NCI-H1105 treated with DMSO at 0.1 percent for 48 hours (cell line): ENCODE results near the gene GOLGA5.
"Not testable (repeated sequence)": the region's sequence is repeated elsewhere in the genome, so short reads cannot be mapped to it uniquely, and the experiment has no call there.

ENCODE experiments used
- DNase-seq: peaks from one replicate; lab custom pipeline; 2025; lab: John Stamatoyannopoulos, UW

Gene GOLGA5

DNA sequence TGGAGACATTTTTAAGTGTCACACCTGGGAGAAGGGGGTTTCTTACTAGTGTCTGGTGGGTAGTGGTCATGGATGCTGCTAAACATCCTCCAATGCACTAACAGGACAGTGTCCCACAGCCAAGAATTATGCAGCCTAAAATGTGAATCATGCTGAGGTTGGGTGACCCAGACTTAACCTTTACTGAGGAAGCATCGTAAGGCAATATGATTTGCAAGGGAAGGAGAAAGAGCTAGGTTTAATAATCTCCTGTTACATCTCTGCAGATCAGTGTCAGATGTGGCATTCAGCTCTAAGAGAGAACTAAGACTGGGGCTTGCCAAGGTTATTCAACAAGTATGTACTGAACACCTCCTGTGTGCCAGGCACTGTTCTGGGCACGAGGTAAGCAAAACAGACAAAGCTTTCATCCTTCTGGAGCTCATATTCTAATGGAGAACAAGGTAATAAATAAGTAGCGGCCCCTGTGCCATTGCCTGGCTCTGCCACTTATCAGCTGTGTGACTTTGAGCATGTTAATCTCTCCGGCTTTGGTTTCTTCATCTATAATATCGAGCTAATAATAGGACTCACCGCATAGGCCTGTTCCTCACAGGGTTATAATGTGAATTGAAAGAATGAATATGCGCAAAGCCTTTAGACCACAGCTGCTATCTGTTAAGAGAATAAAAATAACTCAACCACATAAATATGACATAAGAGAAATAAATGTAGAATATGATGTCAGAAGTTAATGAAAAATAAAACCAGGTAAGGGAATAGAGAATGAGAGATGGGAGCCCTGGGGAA is 13.5 kb upstream of the GOLGA5 start:
- DNase-seq: no peak

DNA sequence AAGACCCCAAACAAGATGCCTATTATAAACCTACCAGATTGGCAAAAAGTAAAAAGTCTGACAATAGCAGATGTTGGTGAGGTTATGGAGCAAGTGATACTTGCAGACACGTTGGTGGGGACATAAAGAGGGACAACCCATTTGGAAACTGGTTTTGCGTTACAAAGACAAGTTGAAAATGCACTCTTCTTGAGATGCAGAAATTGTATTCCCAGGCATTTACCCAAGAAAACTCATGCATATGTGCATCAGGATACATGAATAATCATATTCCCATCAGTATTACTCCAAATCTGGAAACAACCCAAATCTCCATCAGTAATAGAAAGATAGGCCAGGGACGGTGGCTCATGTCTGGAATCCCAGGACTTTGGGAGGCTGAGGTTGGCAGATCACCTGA is 12.8 kb upstream of the GOLGA5 start:
- DNase-seq: no peak

DNA sequence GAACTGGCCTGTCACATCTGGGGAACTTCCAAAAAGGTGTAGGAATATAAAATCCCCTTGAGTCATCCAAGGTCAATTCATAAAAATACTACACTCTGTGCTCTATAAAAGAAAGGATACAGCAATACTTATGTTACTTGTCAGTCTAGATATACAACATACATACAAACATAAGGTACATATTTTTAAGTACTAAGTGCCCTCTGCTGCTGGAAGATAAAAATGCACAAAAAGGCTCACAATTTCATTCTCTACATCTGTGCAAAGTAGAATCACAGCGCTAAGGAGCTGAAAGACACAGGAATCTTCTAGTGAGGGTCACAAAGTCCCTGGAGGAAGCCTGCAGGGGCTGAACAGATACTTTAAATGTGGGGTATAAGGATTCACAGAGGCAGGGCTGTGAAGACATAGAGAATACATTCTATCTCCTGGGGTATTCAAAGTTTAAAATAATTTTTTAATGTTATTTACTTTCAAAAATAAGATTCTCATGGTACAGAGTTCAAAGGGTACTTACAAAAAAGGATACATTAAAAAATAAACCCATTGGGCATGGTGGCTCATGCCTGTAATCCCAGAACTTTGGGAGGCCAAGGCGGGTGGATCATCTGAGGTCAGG is 10.2 kb upstream of the GOLGA5 start:
- DNase-seq: peak; percentile 80

DNA sequence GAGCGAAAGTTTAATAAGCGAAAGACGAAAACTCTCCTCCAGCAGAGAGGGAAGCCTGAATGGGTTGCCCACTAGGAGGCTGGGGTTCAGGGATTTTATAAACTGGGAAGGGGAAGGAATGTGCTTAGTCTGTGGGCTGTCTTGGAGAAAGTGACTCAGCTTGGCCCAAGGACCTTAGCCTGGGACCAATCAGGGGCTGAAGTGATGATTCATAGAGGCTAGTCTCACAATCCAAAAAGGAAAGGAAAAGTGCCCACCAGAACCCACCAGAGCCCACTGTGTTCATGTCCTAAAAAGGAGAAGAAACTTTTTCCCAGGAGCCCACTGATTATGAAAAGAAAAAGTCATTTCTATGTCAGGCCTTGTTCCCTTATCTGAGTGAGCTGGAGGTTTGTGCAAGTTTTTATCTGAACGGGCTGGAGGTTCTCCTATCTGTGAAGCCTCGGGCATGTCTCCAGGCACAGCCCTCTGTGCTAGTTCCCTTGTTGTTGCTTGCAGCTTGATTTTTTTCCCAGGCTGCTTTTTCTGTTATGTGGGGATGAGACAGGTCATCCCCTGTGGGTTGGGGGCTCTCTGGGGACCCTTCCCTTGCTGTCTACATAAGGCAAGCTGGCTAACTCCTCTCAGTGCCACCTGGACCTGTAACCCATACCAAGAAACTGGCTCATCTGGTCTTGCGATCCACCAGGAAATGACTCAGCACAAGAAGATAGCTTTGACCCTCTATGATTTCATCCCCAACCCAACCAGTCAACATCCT is 8.3 kb upstream of the GOLGA5 start:
- DNase-seq: no peak

DNA sequence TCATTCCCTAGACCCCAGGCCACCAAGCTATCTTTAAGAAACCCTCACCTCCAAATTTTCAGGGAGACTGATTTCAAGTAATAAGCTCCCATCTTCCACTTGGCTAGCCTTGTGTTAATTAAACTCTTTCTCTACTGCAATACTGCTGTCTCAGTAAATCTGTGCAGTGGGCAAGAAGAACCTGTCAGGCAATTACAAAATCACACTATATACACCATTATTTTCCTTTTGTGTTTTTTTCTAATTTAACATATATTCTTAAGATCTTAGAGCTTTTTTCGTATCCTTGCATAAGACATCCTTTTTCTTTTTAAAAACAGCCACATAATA is 7.7 kb upstream of the GOLGA5 start:
- no peak for DNase-seq

DNA sequence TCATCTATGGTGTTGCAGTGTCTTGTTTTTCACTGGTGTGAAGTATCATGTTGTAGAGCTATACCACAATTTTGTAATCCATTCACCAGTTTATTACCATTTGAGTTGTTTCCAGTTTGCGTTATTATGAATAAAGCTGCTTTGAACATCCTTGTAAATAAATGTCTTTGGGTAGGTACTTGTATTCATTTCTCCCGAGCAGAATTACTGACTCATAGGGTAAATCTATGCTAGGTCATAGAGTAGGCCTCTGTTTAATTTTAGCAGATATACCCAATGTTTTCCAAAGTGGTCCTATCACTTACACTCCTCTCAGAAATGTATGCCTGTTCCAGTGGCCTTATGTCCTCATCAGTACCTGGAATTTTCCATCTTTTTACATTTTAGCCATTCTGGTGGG is 6.6 kb upstream of the GOLGA5 start:
- no peak for DNase-seq

DNA sequence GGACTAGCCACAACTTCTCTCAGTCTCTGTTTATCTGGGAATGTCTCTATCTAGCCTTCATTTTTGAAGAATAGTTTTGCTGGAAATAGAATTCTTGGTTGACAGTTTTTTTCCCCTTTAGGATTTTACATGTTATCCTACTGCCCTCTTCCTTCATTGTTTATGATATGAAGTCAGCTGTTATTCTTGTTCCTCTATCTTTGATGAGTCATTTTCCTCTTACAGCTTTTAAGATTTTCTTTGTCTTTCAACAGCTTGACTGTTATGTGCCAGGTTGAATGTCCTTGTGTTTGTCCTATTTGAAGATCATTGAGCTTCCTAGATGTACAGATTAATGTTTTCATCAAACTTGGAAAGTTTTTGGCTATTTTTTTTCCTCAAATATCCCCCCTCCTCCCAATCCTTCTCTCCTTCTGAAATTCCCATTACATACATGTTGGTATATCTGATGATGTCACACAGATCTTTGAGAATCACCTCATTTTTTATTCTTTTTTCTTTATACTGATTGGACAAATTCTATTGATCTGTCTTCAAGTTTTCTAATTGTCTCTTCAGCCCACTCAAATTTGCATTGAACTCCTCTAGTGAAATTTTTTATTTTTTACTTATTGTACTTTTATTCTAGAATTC is 4.5 kb upstream of the GOLGA5 start:
- no peak for DNase-seq

DNA sequence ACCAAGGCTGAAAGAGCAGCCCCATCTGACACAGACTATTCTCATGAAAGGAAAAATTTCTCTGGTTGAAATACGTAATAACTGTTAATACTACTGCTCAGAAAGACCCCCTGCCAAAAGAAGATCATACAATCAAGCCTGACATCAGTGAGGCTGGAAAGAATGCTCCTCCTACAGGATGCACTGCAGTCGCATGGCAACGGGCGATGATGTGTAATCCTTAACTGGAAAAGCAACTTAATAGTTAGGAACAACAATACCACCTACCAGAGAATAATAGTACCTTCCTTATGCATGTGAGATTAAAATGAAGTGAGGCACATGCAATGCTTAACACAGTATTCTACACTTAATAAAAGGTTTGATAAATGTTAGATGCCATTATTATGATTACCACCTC is 1.2 kb upstream of the GOLGA5 start:
- no peak for DNase-seq

DNA sequence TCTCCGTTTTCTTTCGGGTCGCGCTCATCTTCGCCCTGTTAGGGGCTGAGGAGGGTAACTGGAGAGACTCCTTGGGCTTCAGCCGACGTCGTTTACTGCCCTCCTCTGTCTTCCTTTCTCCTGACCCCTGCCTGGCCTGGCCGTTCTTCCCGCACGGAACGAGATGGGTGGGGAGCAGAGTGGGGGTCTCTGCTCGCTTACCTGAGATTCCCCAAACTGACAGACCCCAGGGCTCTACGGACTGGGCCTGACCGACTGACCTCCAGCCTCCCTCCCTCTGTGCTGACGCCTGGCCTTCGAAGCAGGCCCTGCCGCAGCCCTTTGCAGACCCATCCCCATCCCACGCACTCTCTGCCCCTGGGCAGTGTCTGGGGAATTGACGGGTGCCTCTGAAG is 439 bp downstream of the GOLGA5 start:
- no peak for DNase-seq

DNA sequence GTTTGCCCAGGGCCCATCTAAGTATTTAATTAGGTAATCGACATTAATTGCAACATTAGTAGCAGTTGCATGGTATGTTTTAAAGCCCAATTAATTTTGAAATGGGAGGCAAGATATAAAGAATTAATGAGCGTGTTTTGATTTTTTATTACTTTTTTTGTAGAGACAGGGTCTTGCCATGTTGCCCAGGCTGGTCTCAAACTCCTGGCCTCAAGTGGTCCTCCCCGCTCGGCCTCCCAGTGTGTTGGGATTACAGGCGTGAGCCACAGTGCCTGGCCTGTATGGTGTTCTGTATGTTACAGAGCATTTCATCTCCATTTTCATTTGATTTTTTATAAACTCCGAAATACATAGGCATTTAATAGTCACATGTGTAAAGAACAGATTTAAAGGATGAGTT is 856 bp downstream of the GOLGA5 start:
- DNase-seq: no peak

DNA sequence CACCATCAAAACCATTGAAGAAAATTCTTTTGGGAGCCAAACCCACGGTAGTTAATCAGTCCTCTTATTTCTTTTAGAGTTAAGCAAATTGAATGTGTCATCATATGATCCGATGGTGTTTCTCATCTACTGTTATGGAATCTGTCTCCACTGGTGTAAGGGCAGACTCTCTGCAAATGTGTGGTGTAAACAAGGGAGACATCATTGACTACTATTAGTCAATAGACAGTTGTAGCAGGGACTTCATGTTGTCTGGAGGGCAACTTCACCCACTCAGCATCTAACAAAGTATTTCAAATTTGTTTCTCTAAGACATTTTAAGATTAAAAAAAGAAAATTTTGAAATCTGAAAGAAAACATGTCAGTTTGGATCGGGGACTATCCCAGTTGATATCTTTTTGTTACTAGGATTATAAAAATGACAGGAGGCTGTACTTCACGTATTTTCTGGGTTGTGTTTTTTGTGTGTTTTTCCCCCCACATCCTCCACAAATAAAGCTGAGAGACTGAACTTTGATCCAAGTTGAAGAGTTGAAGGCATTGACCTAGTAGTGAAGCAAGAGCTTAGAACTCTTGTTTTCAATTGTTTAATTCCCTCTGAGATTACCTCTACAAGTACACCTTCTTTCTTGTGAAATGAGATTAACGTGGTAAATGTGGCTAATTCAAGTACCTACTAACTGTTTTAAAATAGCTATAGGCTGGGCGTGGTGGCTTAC is 4.0 kb downstream of the GOLGA5 start:
- no peak for DNase-seq

DNA sequence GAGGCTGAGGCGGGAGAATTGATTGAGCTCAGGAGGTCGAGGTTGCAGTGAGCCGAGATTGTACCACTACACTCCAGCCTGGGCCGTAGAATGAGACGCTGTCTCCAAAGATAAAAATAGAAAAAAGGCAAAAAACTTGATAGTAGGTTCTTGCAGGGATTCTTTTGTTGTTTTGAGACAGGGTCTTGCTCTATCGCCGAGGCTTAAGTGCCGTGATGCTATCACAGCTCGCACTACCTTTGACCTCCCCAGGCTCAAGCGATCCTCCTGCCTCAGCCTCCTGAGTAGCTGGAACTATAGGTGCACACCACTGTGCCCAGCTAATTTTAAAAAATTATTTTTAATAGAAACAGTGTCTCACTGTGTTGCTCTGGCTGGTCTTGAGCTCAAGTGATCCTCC is 4.7 kb downstream of the GOLGA5 start:
- no peak for DNase-seq

DNA sequence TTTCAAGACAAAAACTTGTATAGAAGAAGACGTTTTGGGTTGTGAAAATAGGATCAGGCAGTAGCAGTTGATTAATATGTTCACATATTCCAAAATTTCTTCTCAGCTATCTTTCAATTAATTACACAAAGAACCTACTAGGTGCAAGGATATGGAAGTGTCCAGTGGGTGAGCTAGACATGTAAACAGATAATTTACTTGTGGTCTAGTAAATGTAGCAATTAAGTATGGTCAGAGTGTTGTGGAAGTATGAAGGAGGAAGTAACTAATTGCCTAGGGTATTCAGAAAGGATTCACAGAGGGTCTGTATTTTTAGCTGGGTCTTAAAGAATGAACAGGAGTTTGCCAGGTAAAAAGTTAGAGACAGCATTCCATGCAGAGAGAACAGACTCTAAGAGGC is 5.9 kb downstream of the GOLGA5 start:
- no peak for DNase-seq

DNA sequence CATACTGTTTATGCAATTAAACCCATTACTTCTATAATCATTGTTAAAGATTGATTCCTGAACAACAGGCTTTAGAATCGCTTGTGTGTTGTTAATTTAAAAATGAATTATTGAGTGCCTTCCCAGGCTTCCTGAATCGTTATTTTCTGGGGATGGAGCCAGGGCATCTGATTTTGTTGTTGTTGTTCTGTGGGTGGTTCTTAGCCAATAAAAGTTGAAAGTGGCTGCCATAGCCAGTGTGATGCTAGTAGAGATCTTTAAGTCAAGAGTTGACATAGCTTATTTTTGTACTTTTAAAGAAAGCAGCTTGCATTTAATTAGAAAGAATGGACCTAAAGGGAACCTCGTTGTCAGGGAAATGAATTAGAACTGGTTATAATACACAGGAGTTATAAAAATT is 6.4 kb downstream of the GOLGA5 start:
- no peak for DNase-seq

DNA sequence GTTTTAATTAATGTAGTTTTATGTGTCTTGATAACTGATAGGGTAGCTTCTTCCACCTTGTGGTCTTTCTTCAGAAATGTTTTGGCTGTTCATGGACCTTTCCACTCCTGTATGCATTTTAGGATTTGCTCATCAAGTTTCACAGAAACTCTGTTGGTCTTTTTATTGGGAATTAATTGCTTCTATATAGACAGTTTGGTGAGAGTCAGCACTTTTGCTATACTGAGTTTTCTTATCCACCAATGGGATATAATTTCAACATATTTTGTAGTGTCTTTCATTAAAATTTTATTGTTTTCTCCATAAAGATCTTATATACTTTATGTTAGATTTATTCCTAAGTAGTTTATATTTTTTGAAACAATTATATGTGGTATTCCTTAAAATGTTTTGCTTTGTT is 7.8 kb downstream of the GOLGA5 start:
- no peak for DNase-seq

DNA sequence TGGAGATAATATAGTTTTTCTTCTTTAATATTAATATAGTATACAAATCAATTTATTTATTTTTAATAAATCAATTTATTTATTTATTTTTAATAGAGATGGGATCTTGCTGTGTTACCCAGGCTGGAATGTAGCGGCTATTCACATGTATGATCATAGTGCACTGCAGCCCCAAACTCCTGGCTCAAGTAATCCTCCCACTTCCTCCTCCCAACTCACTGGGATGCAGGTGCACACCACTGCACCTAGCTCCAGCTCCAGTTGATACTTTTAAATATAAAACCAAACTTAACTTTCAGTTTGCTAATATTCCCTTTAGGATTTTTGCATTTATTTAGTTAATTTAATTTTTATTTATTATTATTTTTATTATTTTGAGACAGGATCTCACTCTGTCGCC is 8.6 kb downstream of the GOLGA5 start:
- DNase-seq: no peak

DNA sequence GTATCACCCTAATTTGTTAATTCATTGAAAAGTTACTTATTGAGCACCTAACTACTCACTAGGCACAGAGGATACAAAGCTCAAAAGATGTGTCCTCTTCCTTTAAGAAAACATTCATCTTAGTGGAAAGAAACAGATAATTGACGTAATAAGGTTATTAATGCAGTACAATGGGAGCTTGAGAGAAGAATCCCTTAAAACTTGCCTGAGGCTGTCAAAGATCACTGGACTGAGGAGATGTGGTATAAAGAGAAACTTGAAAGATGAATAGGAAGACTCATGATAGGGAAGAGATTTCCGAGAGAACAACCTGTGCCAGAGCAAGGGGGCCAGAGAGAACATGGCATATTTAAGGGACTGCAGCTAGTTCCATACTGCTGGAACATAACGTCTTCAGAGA is 19.1 kb downstream of the GOLGA5 start:
- no peak for DNase-seq

DNA sequence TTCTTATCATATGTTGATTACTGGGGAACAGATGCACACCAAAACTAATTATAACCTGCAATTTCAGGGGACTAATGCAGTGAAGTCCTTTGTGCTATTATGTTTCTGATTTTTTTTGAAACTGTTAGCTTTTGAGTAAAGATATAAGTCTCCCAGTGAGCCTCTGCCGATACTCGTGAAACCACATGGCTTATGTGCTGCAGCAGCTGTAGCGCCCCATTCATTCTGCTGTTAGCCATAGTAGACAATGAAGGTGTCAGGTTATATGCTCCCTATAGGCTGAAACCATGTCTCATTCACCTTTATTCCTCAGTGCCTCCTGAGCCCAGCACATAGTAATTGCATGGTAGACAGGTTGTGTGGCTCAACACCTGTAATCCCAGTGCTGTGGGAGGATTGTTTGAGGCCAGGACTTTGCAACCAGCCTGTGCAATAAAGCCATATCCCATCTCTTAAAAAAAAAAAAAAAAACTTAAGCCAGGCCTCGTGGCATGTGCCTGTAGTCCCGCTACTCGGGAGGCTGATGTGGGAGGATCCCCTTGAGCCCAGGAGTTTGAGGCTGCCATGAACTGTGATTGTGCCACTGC is 25.0 kb downstream of the GOLGA5 start:
- DNase-seq: no peak

DNA sequence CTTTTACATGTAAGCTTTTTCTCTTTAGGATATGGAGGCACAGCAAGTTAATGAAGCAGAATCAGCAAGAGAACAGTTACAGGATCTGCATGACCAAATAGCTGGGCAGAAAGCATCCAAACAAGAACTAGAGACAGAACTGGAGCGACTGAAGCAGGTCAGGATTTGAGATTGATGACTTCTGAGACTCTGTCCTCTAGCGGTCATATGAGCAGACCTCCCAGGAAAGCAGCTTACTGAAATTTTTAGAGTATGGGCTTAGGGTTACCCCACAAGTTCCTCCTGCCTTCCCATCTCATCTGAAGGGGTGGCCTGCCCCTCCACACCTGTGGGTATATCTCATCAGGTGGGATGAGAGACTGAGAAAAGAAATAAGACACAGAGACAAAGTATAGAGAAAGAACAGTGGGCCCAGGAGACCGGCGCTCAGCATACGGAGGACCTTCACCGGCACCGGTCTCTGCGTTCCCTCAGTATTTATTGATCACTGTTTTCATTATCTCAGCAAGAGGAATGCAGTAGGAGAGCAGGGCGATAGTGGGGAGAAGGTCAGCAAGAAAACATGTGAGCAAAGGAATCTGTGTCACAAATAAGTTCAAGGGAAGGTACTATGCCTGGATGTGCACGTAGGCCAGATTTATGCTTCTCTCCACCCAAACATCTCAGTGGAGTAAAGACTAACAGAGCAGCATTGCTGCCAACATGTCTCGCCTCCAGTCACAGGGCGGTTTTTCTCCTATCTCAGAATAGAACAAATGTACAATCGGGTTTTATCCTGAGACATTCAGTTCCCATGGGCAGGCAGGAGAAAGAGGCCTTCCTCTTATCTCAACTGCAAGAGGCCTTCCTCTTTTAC is 25.8 kb downstream of the GOLGA5 start:
- DNase-seq: not testable (repeated sequence)

DNA sequence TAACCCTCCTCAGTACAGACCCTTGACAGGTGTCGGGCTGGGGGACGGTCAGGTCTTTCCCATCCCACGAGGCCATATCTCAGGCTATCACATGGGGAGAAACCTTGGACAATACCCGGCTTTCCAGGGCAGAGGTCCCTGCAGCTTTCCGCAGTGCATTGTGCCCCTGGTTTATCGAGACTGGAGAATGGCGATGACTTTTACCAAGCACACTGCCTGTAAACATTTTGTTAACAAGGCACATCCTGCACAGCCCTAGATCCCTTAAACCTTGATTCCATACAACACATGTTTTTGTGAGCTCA is 26.4 kb downstream of the GOLGA5 start:
- not testable (repeated sequence) for DNase-seq

DNA sequence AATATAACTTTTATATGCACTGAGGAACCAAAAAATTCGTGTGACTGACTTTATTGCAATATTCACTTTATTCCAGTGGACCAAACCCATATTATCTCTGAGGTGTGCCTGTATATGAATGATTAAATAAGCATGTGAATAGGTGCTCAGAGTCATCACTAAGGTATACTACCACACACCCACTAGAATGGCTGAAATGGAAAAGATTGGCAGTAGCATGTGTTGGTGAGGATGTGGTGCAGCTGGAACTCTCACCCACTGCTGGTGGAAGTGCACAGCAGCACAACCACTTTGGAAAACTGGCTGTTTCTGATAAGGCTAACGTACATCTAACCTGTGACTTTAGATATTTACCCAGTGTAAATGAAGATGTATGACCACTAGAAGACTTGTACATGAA is 36.8 kb downstream of the GOLGA5 start:
- no peak for DNase-seq
